Ascending aorta (tissue), 2 donors: ENCODE measurements around the gene EML4. TPM values are rescaled to one million over a fixed set of nuclear protein-coding genes. Genes with fewer than 3 reads are reported as not detected.

ENCODE experiments used
- DNase-seq, 2 donors: peaks; one replicate each; pipeline ENCODE4 v3.0.0-alpha.2; 2019; ENCODE audit warnings: low spot score in 2 of 2
- H3K27ac ChIP-seq, 2 donors: fragments of 200-600 bp; sonication (generic); one replicate each; pipeline ENCODE4 v1.5.1; 2016 to 2017; ENCODE audit warnings: mild to moderate bottlenecking in 1 of 2
- H3K27me3 ChIP-seq: fragments of 200-600 bp; sonication (generic); one replicate; pipeline ENCODE4 v1.5.1; 2017
- H3K36me3 ChIP-seq, 2 donors: fragments of 200-600 bp; sonication (generic); one replicate each; pipeline ENCODE4 v1.5.1; 2016
- H3K4me1 ChIP-seq, 2 donors: fragments of 200-600 bp; sonication (generic); one replicate each; pipeline ENCODE4 v1.5.1; 2016 to 2017; ENCODE audit warnings: mild to moderate bottlenecking in 1 of 2
- H3K4me3 ChIP-seq, 2 donors: fragments of 200-600 bp; sonication (generic); one replicate each; pipeline ENCODE4 v1.5.1; 2016 to 2017; ENCODE audit warnings: mild to moderate bottlenecking in 1 of 2
- H3K9me3 ChIP-seq, 2 donors: fragments of 200-600 bp; sonication (generic); one replicate each; pipeline ENCODE4 v1.5.1; 2016
- CTCF ChIP-seq, 3 experiments: fragments of 200-600 bp in 2 of 3; fragments of 450-650 bp in 1 of 3; sonication (generic) in 2 of 3; IDR thresholded peaks; one replicate each; pipeline ENCODE4 v1.5.1; 2016 to 2019; ENCODE audit warnings: antibody characterized with exemption in 3 of 3, mild to moderate bottlenecking in 1 of 3, moderate library complexity in 1 of 3
- intact Hi-C: fragments of 100-400 bp; cut with DNase I; formaldehyde crosslinking; loops from one replicate; pipeline ENCODE4 v1.15.1; 2023
- total RNA-seq: library from RNA; depleted of rRNA; stranded (reverse); fragments of >200 nt; gene quantifications from one replicate; pipeline ENCODE4 v1.1.0, GENCODE V29; 2016

EML4 gene
- total RNA-seq, 1 donor from 2014 or later = 25.2 TPM

GRCh38 chr2:42360493-42360889, 191.3 kb downstream of the EML4 start:
- TF ChIP-seq CTCF (IDR thresholded peaks at IDR 0.05) = no peak
- Histone ChIP-seq H3K9me3 (no peaks in the 10 kb centered on the region), H3K27me3 (no peaks in the 10 kb centered on the region), H3K4me3 (peak overlapping the region; percentile 61 to 97), H3K36me3 (no peaks in the 10 kb centered on the region), H3K27ac (peak overlapping the region; percentile 82 to 95), H3K4me1 (peaks cover 0 to 23% of the 10 kb centered on the region in 2 donors)
- no peak for DNase-seq
- intact Hi-C loops = loop anchor here (2.0 kb wide), 1 partner anchor 520 kb away; no protein-coding TSS in a partner anchor

GRCh38 chr2:42360890-42361727, 192.0 kb downstream of the EML4 start, which contains the start of gene COX7A2L:
COX7A2L (minus strand) TSS chr2:42361217; CDS start chr2:42361161, 56 bp downstream.
- Histone ChIP-seq H3K27me3 (no peaks in the 10 kb centered on the region), H3K4me1 (peaks cover 0 to 23% of the 10 kb centered on the region in 2 donors), H3K27ac (peak within 1 kb of the TSS; percentile 82 to 95), H3K36me3 (no peaks in the 10 kb centered on the region), H3K9me3 (no peaks in the 10 kb centered on the region), H3K4me3 (peak within 1 kb of the TSS; percentile 61 to 97)
- peak; percentile 83 to 97 for DNase-seq
- peak; percentile 3 to 56 (median 36) for TF ChIP-seq CTCF (IDR thresholded peaks at IDR 0.05)
- intact Hi-C loops = loop anchor here (1.0 to 2.0 kb wide), 3 partner anchors 19 to 520 kb away; no protein-coding TSS in a partner anchor

- H3K36me3 ChIP-seq = no peaks in the 10 kb centered on the region
- no peak for DNase-seq
- no peaks in the 10 kb centered on the region for H3K9me3 ChIP-seq
- no peaks in the 10 kb centered on the region for H3K27me3 ChIP-seq
- H3K4me1 ChIP-seq = peaks cover 0 to 23% of the 10 kb centered on the region in 2 donors
- H3K27ac ChIP-seq = peak overlapping the region; percentile 82 to 95
- H3K4me3 ChIP-seq = peak overlapping the region; percentile 61 to 97
- TF ChIP-seq CTCF (IDR thresholded peaks at IDR 0.05) = no peak
- intact Hi-C loops = loop anchor here (1.0 to 2.0 kb wide), 3 partner anchors 20 to 521 kb away; no protein-coding TSS in a partner anchor
Observed at GRCh38 chr2:42361728-42362283, 192.7 kb downstream of the EML4 start.

GRCh38 chr2:42363413-42363812, 194.3 kb downstream of the EML4 start:
- no peak for DNase-seq
- H3K4me3 ChIP-seq = no peak overlapping the region
- TF ChIP-seq CTCF (IDR thresholded peaks at IDR 0.05) = no peak
- intact Hi-C loops = no loop called here
- peaks cover 0 to 21% of the 10 kb centered on the region in 2 donors for H3K4me1 ChIP-seq
- H3K27ac ChIP-seq = no peak overlapping the region
- H3K27me3 ChIP-seq = no peaks in the 10 kb centered on the region
- no peaks in the 10 kb centered on the region for H3K9me3 ChIP-seq
- H3K36me3 ChIP-seq = no peaks in the 10 kb centered on the region

GRCh38 chr2:42364658-42365057, 195.5 kb downstream of the EML4 start:
- H3K4me1 ChIP-seq = peaks cover 0 to 8% of the 10 kb centered on the region in 2 donors
- DNase-seq = no peak
- intact Hi-C loops = no loop called here
- no peak overlapping the region for H3K27ac ChIP-seq
- H3K4me3 ChIP-seq = no peak overlapping the region
- no peaks in the 10 kb centered on the region for H3K36me3 ChIP-seq
- H3K9me3 ChIP-seq = no peaks in the 10 kb centered on the region
- no peak for TF ChIP-seq CTCF (IDR thresholded peaks at IDR 0.05)
- no peaks in the 10 kb centered on the region for H3K27me3 ChIP-seq
